ENCODE measurements around the gene SHROOM4. TPM values are rescaled to one million over a fixed set of nuclear protein-coding genes. Genes with fewer than 3 reads are reported as not detected.
A peak's percentile ranks its signal among the peaks of the same experiment; 100 is the strongest.

SHROOM4 gene
- total RNA-seq, 1 donor from 2014 or later: 5.5 TPM

- H3K36me3 Mint-ChIP-seq (ENCODE audit: low read depth): no peaks in the 10 kb centered on the region
- no peaks in the 10 kb centered on the region for H3K27me3 Mint-ChIP-seq (ENCODE audit: low read depth)
- no peak overlapping the region for H3K4me3 Mint-ChIP-seq (ENCODE audit: unreplicated experiment)
- TF ChIP-seq CTCF (IDR thresholded peaks at IDR 0.05): no peak
- H3K4me1 Mint-ChIP-seq (ENCODE audit: low read depth): peaks cover 55% of the 10 kb centered on the region
- H3K9me3 Mint-ChIP-seq (ENCODE audit: low read depth): peaks cover 7% of the 10 kb centered on the region
- DNase-seq (ENCODE audit: low spot score): no peak
- H3K27ac Mint-ChIP-seq (ENCODE audit: unreplicated experiment): no peak overlapping the region
Measured at GRCh38 chrX:50716706-50717105, 97.3 kb downstream of the SHROOM4 start.

GRCh38 chrX:50712777-50713176, 101.2 kb downstream of the SHROOM4 start:
- H3K9me3 Mint-ChIP-seq (ENCODE audit: low read depth): peaks cover 3% of the 10 kb centered on the region
- H3K36me3 Mint-ChIP-seq (ENCODE audit: low read depth): no peaks in the 10 kb centered on the region
- peaks cover 34% of the 10 kb centered on the region for H3K4me1 Mint-ChIP-seq (ENCODE audit: low read depth)
- H3K27me3 Mint-ChIP-seq (ENCODE audit: low read depth): no peaks in the 10 kb centered on the region
- no peak overlapping the region for H3K4me3 Mint-ChIP-seq (ENCODE audit: unreplicated experiment)
- H3K27ac Mint-ChIP-seq (ENCODE audit: unreplicated experiment): no peak overlapping the region
- no peak for TF ChIP-seq CTCF (IDR thresholded peaks at IDR 0.05)
- DNase-seq (ENCODE audit: low spot score): no peak

GRCh38 chrX:50711907-50712306, 102.1 kb downstream of the SHROOM4 start:
- no peaks in the 10 kb centered on the region for H3K9me3 Mint-ChIP-seq (ENCODE audit: low read depth)
- H3K36me3 Mint-ChIP-seq (ENCODE audit: low read depth): no peaks in the 10 kb centered on the region
- H3K27ac Mint-ChIP-seq (ENCODE audit: unreplicated experiment): no peak overlapping the region
- TF ChIP-seq CTCF (IDR thresholded peaks at IDR 0.05): no peak
- H3K4me3 Mint-ChIP-seq (ENCODE audit: unreplicated experiment): no peak overlapping the region
- H3K27me3 Mint-ChIP-seq (ENCODE audit: low read depth): no peaks in the 10 kb centered on the region
- no peak for DNase-seq (ENCODE audit: low spot score)
- peaks cover 35% of the 10 kb centered on the region for H3K4me1 Mint-ChIP-seq (ENCODE audit: low read depth)

- H3K36me3 Mint-ChIP-seq (ENCODE audit: low read depth): no peaks in the 10 kb centered on the region
- H3K27me3 Mint-ChIP-seq (ENCODE audit: low read depth): no peaks in the 10 kb centered on the region
- no peak for TF ChIP-seq CTCF (IDR thresholded peaks at IDR 0.05)
- H3K4me3 Mint-ChIP-seq (ENCODE audit: unreplicated experiment): no peak overlapping the region
- peak overlapping the region; percentile 75 for H3K27ac Mint-ChIP-seq (ENCODE audit: unreplicated experiment)
- peaks cover 35% of the 10 kb centered on the region for H3K4me1 Mint-ChIP-seq (ENCODE audit: low read depth)
- DNase-seq (ENCODE audit: low spot score): no peak
- H3K9me3 Mint-ChIP-seq (ENCODE audit: low read depth): no peaks in the 10 kb centered on the region
Measured at GRCh38 chrX:50707955-50708699, 105.9 kb downstream of the SHROOM4 start.

- Mint-ChIP-seq H3K27me3 (ENCODE audit: low read depth) (no peaks in the 10 kb centered on the region), H3K4me1 (ENCODE audit: low read depth) (peaks cover 35% of the 10 kb centered on the region), H3K27ac (ENCODE audit: unreplicated experiment) (peak overlapping the region; percentile 75), H3K36me3 (ENCODE audit: low read depth) (no peaks in the 10 kb centered on the region), H3K9me3 (ENCODE audit: low read depth) (no peaks in the 10 kb centered on the region), H3K4me3 (ENCODE audit: unreplicated experiment) (no peak overlapping the region)
- DNase-seq (ENCODE audit: low spot score): no peak
- TF ChIP-seq CTCF (IDR thresholded peaks at IDR 0.05): no peak
Measured at GRCh38 chrX:50707405-50707804, 106.6 kb downstream of the SHROOM4 start.

Data from chondrocyte (in vitro differentiated cells).